GM12878 (cell line): ENCODE results near the gene PDE4DIP. TPM values are rescaled to one million over a fixed set of nuclear protein-coding genes. Genes with fewer than 3 reads are reported as not detected.
"Not testable (repeated sequence)": the region's sequence is repeated elsewhere in the genome, so short reads cannot be mapped to it uniquely, and the experiment has no call there.

Experiments
- ATAC-seq: fragments of 200-7000 bp; cut with Tn5 transposase; 3 replicates; pipeline ENCODE4 v1.9.1; 2020; ENCODE audit warnings: mild to moderate bottlenecking, moderate library complexity
- BruUV-seq: library from RNA; stranded (reverse); fragments of 400-500 nt; replicated peaks from 2 replicates; lab custom pipeline; 2021; lab: Mats Ljungman, UMichigan
- CTCF ChIA-PET: fragments of 300-600 bp; sonication (Branson Sonifier 250); formaldehyde crosslinking; extraction: SDS; loops from one replicate; lab custom pipeline; 2021; ENCODE audit warnings: inconsistent platforms; lab: Yijun Ruan, JAX
- POLR2A ChIA-PET: fragments of 350-600 bp; formaldehyde crosslinking; extraction: SDS; loops from one replicate; lab custom pipeline; 2021; ENCODE audit warnings: inconsistent platforms; lab: Charles Lee
- RAD21 ChIA-PET: fragments of 300-600 bp; sonication (Branson Sonifier 250); formaldehyde crosslinking; loops from one replicate; lab custom pipeline; 2023; ENCODE audit warnings: antibody characterized with exemption; ENCODE audit not compliant: unreplicated experiment; lab: Charles Lee
- SMC1A ChIA-PET: fragments of 300-600 bp; sonication (Branson Sonifier 250); formaldehyde crosslinking; loops from one replicate; lab custom pipeline; 2023; ENCODE audit not compliant: unreplicated experiment, uncharacterized antibody; lab: Charles Lee
- DNase-seq: peaks from one replicate; pipeline ENCODE4 v3.0.0-alpha.2; 2011; ENCODE audit warnings: low read depth, low spot score
- FAIRE-seq: peaks from 3 replicates; lab custom pipeline; 2011; peaks lifted over from hg19 to GRCh38; lab: Jason Lieb, UNC
- H2AFZ ChIP-seq: 2 replicates; pipeline ENCODE4 v1.6.0; 2011; ENCODE audit warnings: low read depth, low read length, control low read depth; ENCODE audit not compliant: control insufficient read depth
- H3K27ac ChIP-seq: 2 replicates; pipeline ENCODE4 v1.5.1; 2011; ENCODE audit warnings: control low read depth; ENCODE audit not compliant: control insufficient read depth, insufficient read depth
- H3K27me3 ChIP-seq, 2 experiments: replicated peaks in 1 of 2; 2 replicates each; pipeline versions ENCODE4 v1.6.0 to v1.6.1; 2011; ENCODE audit warnings: low read length in 1 of 2; ENCODE audit not compliant: control insufficient read depth in 2 of 2, insufficient read depth in 2 of 2
- H3K36me3 ChIP-seq, 2 experiments: 2 replicates each; pipeline ENCODE4 v1.5.1; 2011; ENCODE audit warnings: low read length in 1 of 2; ENCODE audit not compliant: control insufficient read depth in 2 of 2, insufficient read depth in 2 of 2
- H3K4me1 ChIP-seq: 2 replicates; pipeline ENCODE4 v1.6.1; 2011; ENCODE audit warnings: mild to moderate bottlenecking, low read length, moderate library complexity, mixed read lengths; ENCODE audit not compliant: control insufficient read depth, insufficient read depth
- H3K4me2 ChIP-seq: 2 replicates; pipeline ENCODE4 v1.6.0; 2011; ENCODE audit warnings: control low read depth; ENCODE audit not compliant: control insufficient read depth, insufficient read depth
- H3K4me3 ChIP-seq: fragments of 200-600 bp; sonication (generic); 2 replicates; pipeline ENCODE4 v1.5.1; 2016
- H3K79me2 ChIP-seq: 2 replicates; pipeline ENCODE4 v1.6.0; 2011; ENCODE audit warnings: low read length; ENCODE audit not compliant: control insufficient read depth, insufficient read depth
- H3K9ac ChIP-seq: 2 replicates; pipeline ENCODE4 v1.8.0; 2011; ENCODE audit warnings: low read length, control low read depth, mixed read lengths; ENCODE audit not compliant: control insufficient read depth, insufficient read depth
- H3K9me3 ChIP-seq: replicated peaks from 3 replicates; pipeline ENCODE4 v1.5.1; 2011; ENCODE audit warnings: mild to moderate bottlenecking, low read length; ENCODE audit not compliant: control insufficient read depth, insufficient read depth
- H4K20me1 ChIP-seq: 2 replicates; pipeline ENCODE4 v1.6.0; 2011; ENCODE audit not compliant: control insufficient read depth, insufficient read depth
- WGBS: methylation state at CpG from one replicate; pipeline ENCODE4 v1.1.6; 2016; ENCODE audit warnings: low lambda C conversion rate; ENCODE audit not compliant: insufficient replicate concordance, insufficient coverage; ENCODE audit errors: missing lambda C conversion rate; 5-methylcytosine and 5-hydroxymethylcytosine counted together
- in situ Hi-C: fragments of 300-500 bp; cut with MboI; formaldehyde crosslinking; loops from 9 replicates; pipeline ENCODE4 v1.14.3; 2018; ENCODE audit warnings: mixed read lengths
- intact Hi-C: fragments of 100-400 bp; cut with micrococcal nuclease; formaldehyde crosslinking; loops from one replicate; pipeline ENCODE4 v1.14.2; 2022; ENCODE audit not compliant: unreplicated experiment
- polyA plus RNA-seq, 11 experiments: library from polyadenylated mRNA; depleted of rRNA in 4 of 11; unstranded in 6 of 11; stranded (reverse) in 5 of 11; fragments of >200 nt; fragmentation: Nextera tagmentation in 4 of 11; fragmentation: Illumina TruSeq in 1 of 11; extraction: Ambion mirVana in 4 of 11; extraction: Trizol in 1 of 11; gene quantifications; 1 replicate in 1 of 11; 2 replicates in 10 of 11; pipeline versions ENCODE4 v1.2.1 to v1.2.3, GENCODE V29; 2011 to 2016; ENCODE audit warnings: inconsistent platforms in 2 of 11, missing spikeins in 2 of 11, low read depth in 1 of 11
- total RNA-seq, 4 experiments: library from RNA; depleted of rRNA in 3 of 4; stranded (reverse); fragments of >200 nt in 3 of 4; fragmentation: Illumina TruSeq in 1 of 4; extraction: Trizol in 1 of 4; gene quantifications; 2 replicates each; pipeline versions ENCODE4 v1.2.1 to v1.2.3, GENCODE V29; 2013 to 2021

Gene PDE4DIP
- total and polyA plus RNA-seq, 10 of the 15 experiments (the other 5 are each of a cell fraction or from before 2014, with no cell fraction given): 3.5 to 9.0 (median 5.4) TPM

GRCh38 chr1:148894360-148895352, 50.4 kb downstream of the PDE4DIP start:
- POLR2A ChIA-PET, RAD21 ChIA-PET, ATAC-seq, H3K27ac ChIP-seq, SMC1A ChIA-PET, H3K4me3 ChIP-seq, CTCF ChIA-PET, in situ Hi-C loops, H3K79me2 ChIP-seq, H3K9ac ChIP-seq, DNase-seq, intact Hi-C loops, H3K27me3 ChIP-seq, H2AFZ ChIP-seq, H4K20me1 ChIP-seq, H3K36me3 ChIP-seq, H3K4me2 ChIP-seq, H3K9me3 ChIP-seq, FAIRE-seq, BruUV-seq, H3K4me1 ChIP-seq: not testable (repeated sequence)
- WGBS: no CpG with 5 or more reads among the region's 5 CpGs

- SMC1A ChIA-PET, POLR2A ChIA-PET, H3K4me2 ChIP-seq, RAD21 ChIA-PET, H3K36me3 ChIP-seq, BruUV-seq, H3K27ac ChIP-seq, in situ Hi-C loops, DNase-seq, H3K4me1 ChIP-seq, H3K9me3 ChIP-seq, H4K20me1 ChIP-seq, H2AFZ ChIP-seq, H3K9ac ChIP-seq, H3K4me3 ChIP-seq, H3K79me2 ChIP-seq, H3K27me3 ChIP-seq, intact Hi-C loops, CTCF ChIA-PET, FAIRE-seq: not testable (repeated sequence)
- ATAC-seq: peak; percentile 61
- no CpG with 5 or more reads among the region's 5 CpGs for WGBS
These were observed 55.8 kb downstream of the PDE4DIP start for GRCh38 chr1:148900026-148900425.

- H3K4me1 ChIP-seq, POLR2A ChIA-PET, H3K9me3 ChIP-seq, ATAC-seq, H3K79me2 ChIP-seq, H3K9ac ChIP-seq, FAIRE-seq, SMC1A ChIA-PET, H2AFZ ChIP-seq, DNase-seq, H3K36me3 ChIP-seq, H3K27me3 ChIP-seq, H3K27ac ChIP-seq, RAD21 ChIA-PET, H3K4me2 ChIP-seq, BruUV-seq, H4K20me1 ChIP-seq, intact Hi-C loops, in situ Hi-C loops, H3K4me3 ChIP-seq, CTCF ChIA-PET: not testable (repeated sequence)
- no CpG with 5 or more reads among the region's 3 CpGs for WGBS
These were observed 56.5 kb downstream of the PDE4DIP start for GRCh38 chr1:148900691-148901090.
